Measurements from ENCODE around the gene REP15.

REP15 gene

GRCh38 chr12:27696293-27696652, at the start of gene REP15:
REP15 (plus strand) TSS chr12:27696447; CDS start chr12:27696563, 116 bp downstream.
- Histone ChIP-seq H3K36me3 (ENCODE audit: insufficient read depth) (no peaks in the 10 kb centered on the region), H3K79me2 (ENCODE audit: insufficient read depth, low read depth) (no peaks in the 10 kb centered on the region), H3K27me3 (ENCODE audit: insufficient read depth, low read depth) (no peaks in the 10 kb centered on the region), H2AFZ (ENCODE audit: low read depth) (no peak within 1 kb of the TSS), H3K27ac (no peak within 1 kb of the TSS), H3K4me1 (ENCODE audit: low read depth, poor library complexity, severe bottlenecking) (no peaks in the 10 kb centered on the region), H4K20me1 (ENCODE audit: insufficient read depth) (no peaks in the 10 kb centered on the region), H3K9ac (no peak within 1 kb of the TSS), H3K4me2 (no peak within 1 kb of the TSS), H3K4me3 (IDR thresholded peaks at IDR 0.05; ENCODE audit: insufficient read depth, low read depth, low read length) (no peak within 1 kb of the TSS)
- no peak for TF ChIP-seq CTCF (conservative IDR thresholded peaks at IDR 0.05; ENCODE audit: low read depth, low read length)

GRCh38 chr12:27650011-27650410, 46.2 kb upstream of the REP15 start:
- Histone ChIP-seq H3K9ac (no peak overlapping the region), H2AFZ (ENCODE audit: low read depth) (no peak overlapping the region), H3K27me3 (ENCODE audit: insufficient read depth, low read depth) (no peaks in the 10 kb centered on the region), H3K36me3 (ENCODE audit: insufficient read depth) (no peaks in the 10 kb centered on the region), H3K4me1 (ENCODE audit: low read depth, poor library complexity, severe bottlenecking) (peaks cover 12% of the 10 kb centered on the region), H3K27ac (no peak overlapping the region), H3K79me2 (ENCODE audit: insufficient read depth, low read depth) (no peaks in the 10 kb centered on the region), H4K20me1 (ENCODE audit: insufficient read depth) (no peaks in the 10 kb centered on the region), H3K4me3 (IDR thresholded peaks at IDR 0.05; ENCODE audit: insufficient read depth, low read depth, low read length) (no peak overlapping the region), H3K4me2 (no peak overlapping the region)
- TF ChIP-seq CTCF (conservative IDR thresholded peaks at IDR 0.05; ENCODE audit: low read depth, low read length) = no peak

- Histone ChIP-seq H3K36me3 (ENCODE audit: insufficient read depth) (no peaks in the 10 kb centered on the region), H3K27ac (no peak overlapping the region), H3K9ac (no peak overlapping the region), H4K20me1 (ENCODE audit: insufficient read depth) (no peaks in the 10 kb centered on the region), H3K27me3 (ENCODE audit: insufficient read depth, low read depth) (no peaks in the 10 kb centered on the region), H3K4me1 (ENCODE audit: low read depth, poor library complexity, severe bottlenecking) (peaks cover 12% of the 10 kb centered on the region), H3K4me2 (no peak overlapping the region), H3K4me3 (IDR thresholded peaks at IDR 0.05; ENCODE audit: insufficient read depth, low read depth, low read length) (no peak overlapping the region), H2AFZ (ENCODE audit: low read depth) (no peak overlapping the region), H3K79me2 (ENCODE audit: insufficient read depth, low read depth) (no peaks in the 10 kb centered on the region)
- no peak for TF ChIP-seq CTCF (conservative IDR thresholded peaks at IDR 0.05; ENCODE audit: low read depth, low read length)
Observed at GRCh38 chr12:27651201-27651600, 45.0 kb upstream of the REP15 start.

GRCh38 chr12:27652174-27652763, 44.0 kb upstream of the REP15 start:
- Histone ChIP-seq H3K27me3 (ENCODE audit: insufficient read depth, low read depth) (no peaks in the 10 kb centered on the region), H3K4me1 (ENCODE audit: low read depth, poor library complexity, severe bottlenecking) (peaks cover 12% of the 10 kb centered on the region), H3K4me2 (no peak overlapping the region), H2AFZ (ENCODE audit: low read depth) (no peak overlapping the region), H3K36me3 (ENCODE audit: insufficient read depth) (no peaks in the 10 kb centered on the region), H3K27ac (no peak overlapping the region), H4K20me1 (ENCODE audit: insufficient read depth) (no peaks in the 10 kb centered on the region), H3K4me3 (IDR thresholded peaks at IDR 0.05; ENCODE audit: insufficient read depth, low read depth, low read length) (no peak overlapping the region), H3K9ac (no peak overlapping the region), H3K79me2 (ENCODE audit: insufficient read depth, low read depth) (no peaks in the 10 kb centered on the region)
- peak; percentile 90 for TF ChIP-seq CTCF (conservative IDR thresholded peaks at IDR 0.05; ENCODE audit: low read depth, low read length)

All from KMS-11 (cell line).